ENCODE results near the gene FBXO44.

DNA sequence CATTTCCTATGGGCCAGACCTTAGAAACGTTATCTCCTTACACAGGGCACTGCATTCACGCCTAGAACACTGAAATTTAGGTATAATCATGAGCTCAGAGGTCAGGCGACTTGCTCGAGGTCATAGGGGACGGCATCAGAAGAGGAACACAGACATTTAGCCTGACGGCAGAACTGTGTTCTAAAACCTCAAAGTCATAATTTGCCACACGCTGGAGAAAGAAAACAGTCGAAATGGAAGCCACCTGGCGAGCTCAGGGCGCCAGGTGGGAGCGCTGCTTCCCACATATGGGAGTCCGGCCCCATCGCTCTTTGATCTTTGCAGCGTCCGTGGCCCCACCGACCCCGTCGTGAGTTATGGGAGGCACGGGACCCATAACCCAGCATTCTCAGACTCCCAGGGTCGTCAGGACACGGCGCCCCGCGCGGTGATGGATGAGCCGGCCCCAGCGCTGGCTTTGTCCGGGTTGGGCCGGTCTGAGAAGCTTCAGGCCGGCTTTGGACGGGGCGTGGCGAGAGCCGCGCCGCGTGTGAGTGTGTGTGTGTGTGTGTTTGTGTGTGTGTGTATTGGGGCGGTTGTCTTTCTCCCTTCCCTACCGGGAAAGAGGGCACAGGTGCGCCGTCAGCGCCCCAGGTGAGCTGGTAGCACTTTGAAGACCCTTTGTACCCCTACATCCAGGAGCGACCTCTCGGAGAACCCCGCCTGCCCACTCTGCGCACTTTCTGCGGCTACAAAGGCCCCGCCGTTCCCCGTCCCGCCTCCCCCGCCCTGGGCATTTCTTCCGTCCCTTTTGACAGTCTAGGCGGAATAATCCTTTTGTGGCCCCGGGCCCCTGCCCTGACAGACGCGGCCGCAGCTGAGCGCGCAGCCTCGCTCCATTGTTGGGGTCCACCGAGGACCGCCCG, 36.0 kb downstream of the FBXO44 start:
- TF ChIP-seq, protein P1, sequence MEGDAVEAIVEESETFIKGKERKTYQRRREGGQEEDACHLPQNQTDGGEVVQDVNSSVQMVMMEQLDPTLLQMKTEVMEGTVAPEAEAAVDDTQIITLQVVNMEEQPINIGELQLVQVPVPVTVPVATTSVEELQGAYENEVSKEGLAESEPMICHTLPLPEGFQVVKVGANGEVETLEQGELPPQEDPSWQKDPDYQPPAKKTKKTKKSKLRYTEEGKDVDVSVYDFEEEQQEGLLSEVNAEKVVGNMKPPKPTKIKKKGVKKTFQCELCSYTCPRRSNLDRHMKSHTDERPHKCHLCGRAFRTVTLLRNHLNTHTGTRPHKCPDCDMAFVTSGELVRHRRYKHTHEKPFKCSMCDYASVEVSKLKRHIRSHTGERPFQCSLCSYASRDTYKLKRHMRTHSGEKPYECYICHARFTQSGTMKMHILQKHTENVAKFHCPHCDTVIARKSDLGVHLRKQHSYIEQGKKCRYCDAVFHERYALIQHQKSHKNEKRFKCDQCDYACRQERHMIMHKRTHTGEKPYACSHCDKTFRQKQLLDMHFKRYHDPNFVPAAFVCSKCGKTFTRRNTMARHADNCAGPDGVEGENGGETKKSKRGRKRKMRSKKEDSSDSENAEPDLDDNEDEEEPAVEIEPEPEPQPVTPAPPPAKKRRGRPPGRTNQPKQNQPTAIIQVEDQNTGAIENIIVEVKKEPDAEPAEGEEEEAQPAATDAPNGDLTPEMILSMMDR (IDR thresholded peaks at IDR 0.05) = no peak
- TF ChIP-seq EP300 (IDR thresholded peaks at IDR 0.05) = no peak

All from upper lobe of left lung (tissue), 4 donors.